GM18517 (cell line): Measurements from ENCODE around the gene POLE2.
"Not testable (repeated sequence)": the region's sequence is repeated elsewhere in the genome, so short reads cannot be mapped to it uniquely, and the experiment has no call there.

Experiments used
- ATAC-seq: cut with Tn5 transposase; IDR thresholded peaks from one replicate; pipeline ENCODE4 v1.9.1; 2021; ENCODE audit warnings: mild to moderate bottlenecking, moderate library complexity; ENCODE audit not compliant: unreplicated experiment

Gene POLE2, protein sequence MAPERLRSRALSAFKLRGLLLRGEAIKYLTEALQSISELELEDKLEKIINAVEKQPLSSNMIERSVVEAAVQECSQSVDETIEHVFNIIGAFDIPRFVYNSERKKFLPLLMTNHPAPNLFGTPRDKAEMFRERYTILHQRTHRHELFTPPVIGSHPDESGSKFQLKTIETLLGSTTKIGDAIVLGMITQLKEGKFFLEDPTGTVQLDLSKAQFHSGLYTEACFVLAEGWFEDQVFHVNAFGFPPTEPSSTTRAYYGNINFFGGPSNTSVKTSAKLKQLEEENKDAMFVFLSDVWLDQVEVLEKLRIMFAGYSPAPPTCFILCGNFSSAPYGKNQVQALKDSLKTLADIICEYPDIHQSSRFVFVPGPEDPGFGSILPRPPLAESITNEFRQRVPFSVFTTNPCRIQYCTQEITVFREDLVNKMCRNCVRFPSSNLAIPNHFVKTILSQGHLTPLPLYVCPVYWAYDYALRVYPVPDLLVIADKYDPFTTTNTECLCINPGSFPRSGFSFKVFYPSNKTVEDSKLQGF

DNA sequence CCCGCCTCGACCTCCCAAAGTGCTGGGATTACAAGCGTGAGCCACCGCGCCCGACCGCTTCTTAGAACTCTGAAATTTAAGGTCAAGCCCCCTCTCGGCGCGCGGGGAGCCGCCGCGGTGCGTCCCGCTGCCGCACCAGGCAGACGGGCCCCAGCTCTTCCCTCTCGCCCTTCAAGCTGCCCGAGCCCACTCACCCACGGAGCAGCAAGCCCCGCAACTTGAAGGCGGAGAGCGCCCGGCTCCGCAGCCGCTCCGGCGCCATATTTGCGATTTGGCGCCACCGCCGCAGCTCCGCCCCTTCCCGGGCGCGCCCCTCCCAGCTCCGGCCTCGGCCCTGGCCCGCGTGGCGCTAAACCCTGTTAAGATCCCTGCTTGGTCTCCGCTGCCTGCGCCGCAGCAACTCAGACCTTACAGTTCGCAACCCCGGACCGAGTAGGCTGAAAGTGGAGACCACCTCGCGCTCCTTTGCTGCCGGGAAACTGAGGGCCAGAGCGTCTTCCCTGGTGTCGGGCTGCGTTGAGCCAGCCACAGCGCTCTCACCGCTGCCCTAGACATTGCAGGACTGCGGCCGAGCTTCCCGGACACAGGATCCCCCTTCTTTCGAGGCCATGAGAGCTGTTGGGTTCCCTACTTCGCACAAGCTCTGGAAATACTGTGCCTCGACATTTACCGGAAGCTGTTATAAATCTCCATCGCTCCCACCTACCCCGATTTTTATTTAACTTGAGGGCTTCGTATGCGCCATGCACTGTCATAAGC is at the start of gene POLE2:
Gene POLE2, minus strand, starts transcription at position 273 of the 759 bp plus-strand sequence. Its CDS starts 11 bp downstream, at position 262.
- ATAC-seq, result peak; percentile 71

DNA sequence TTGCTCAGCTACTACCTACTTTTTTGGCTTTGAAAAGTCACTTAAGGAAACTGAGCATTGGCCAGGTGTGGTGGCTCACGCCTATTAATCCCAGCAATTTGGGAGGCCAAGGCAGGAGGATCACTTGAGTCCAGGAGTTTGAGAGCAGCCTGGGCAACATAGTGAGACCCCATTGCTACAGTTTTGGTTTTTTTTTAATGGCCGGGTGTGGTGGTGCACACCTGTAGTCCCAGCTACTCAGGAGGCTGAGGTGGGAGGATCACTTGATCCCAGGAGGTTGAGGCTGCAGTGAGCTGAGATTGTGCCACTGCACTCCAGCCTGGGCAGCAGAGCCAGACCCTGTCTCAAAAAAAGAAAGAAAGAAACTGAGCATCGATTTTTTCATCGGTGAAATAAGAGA is 47.7 kb upstream of the POLE2 start:
- not testable (repeated sequence) for ATAC-seq

DNA sequence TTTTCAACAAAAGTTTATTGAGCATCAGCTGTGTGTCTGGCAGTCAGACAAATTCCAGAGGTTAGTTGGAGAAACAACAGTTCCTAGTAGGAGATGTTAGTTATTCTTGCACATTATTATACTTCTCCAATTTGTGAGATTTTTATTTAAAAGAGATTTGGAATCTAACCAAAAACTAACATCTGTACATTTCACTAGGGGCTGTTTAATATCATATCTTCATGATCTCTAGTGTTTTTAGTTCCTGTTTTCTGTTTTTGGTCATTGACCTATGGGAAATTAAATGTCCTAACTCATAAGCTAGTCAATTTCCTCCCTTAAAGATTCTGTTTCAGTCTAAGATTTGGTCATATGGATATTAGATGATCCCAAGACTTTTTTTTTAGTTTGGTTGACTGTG is 45.8 kb upstream of the POLE2 start:
- no peak for ATAC-seq

DNA sequence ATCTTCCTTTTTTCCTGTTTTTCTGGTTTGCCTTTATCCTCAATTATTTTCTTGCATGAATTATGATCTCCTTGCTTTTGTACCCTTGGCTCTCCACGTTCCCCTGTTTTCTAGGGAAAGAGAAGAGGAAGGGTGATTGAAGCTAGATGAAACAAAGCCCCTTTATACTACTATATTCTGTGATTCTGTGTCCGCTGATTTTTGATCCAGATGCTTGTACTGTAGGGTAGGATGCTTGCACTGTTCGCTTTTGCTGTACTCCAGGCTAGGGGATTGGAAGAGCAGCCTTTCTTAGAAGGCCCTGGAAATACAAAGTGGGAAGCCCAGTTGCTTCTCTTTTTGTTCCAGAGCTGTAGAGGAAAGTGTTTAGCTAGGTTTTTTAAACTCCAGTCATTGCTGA is 44.9 kb upstream of the POLE2 start:
- ATAC-seq, result no peak

GRCh38 chr14:49727171-49727570 is 39.2 kb upstream of the POLE2 start:
- ATAC-seq, result no peak

- not testable (repeated sequence) for ATAC-seq
These were observed 33.9 kb upstream of the POLE2 start for GRCh38 chr14:49721733-49722435.

- ATAC-seq, result no peak
These were observed 32.7 kb upstream of the POLE2 start for GRCh38 chr14:49720744-49721143.

DNA sequence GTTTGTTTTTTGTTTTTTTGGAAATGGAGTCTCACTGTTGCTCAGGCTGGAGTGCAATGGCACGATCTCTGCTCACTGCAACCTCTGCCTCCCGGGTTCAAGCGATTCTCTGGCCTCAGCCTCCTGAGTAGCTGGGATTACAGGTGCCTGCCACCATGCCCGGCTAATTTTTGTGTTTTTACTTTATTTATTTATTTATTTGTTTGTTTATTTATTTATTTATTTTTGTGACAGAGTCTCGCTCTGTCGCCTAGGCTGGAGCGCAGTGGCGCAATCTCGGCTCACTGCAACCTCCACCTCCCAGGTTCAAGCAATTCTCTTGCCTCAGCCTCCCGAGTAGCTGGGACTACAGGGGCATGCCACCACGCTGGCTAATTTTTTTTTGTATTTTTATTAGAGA is 23.0 kb upstream of the POLE2 start:
- ATAC-seq, result not testable (repeated sequence)

- not testable (repeated sequence) for ATAC-seq
These were observed 16.5 kb upstream of the POLE2 start for GRCh38 chr14:49704471-49704870.

DNA sequence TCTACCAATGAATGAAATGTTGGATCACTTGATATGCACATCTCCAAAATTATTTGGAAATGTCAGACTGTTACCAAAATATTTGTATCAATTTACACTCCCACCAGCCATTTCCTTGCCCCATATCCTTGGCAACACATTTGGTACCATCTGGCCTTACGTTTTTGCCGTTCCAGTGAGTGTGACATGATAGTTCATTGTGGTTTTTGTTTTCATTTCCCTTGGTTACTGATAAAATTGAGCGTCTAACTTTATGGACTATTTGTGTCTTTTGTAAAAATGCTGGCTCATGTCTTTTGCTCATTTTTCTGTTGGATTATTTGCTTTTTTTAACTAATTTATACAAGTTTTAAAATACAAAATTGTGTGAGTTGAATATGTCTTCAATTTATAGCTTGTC is 16.0 kb upstream of the POLE2 start:
- ATAC-seq, result no peak

GRCh38 chr14:49702725-49703124 is 14.7 kb upstream of the POLE2 start:
- ATAC-seq, result no peak

DNA sequence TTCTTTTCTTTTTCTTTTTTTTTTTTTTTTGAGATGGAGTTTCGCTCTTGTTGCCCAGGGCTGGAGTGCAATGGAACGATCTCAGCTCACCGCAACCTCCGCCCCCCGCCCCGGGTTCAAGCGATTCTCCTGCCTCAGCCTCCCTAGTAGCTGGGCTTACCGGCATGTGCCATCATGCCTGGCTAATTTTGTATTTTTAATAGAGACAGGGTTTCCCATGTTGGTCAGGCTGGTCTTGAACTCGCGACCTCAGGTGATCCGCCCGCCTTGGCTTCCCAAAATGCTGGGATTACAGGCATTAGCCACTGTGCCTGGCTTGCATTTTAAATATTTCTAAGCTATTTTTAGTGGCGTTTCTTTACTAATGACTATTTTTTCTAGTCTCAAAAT is 5.7 kb upstream of the POLE2 start:
- ATAC-seq, result not testable (repeated sequence)

DNA sequence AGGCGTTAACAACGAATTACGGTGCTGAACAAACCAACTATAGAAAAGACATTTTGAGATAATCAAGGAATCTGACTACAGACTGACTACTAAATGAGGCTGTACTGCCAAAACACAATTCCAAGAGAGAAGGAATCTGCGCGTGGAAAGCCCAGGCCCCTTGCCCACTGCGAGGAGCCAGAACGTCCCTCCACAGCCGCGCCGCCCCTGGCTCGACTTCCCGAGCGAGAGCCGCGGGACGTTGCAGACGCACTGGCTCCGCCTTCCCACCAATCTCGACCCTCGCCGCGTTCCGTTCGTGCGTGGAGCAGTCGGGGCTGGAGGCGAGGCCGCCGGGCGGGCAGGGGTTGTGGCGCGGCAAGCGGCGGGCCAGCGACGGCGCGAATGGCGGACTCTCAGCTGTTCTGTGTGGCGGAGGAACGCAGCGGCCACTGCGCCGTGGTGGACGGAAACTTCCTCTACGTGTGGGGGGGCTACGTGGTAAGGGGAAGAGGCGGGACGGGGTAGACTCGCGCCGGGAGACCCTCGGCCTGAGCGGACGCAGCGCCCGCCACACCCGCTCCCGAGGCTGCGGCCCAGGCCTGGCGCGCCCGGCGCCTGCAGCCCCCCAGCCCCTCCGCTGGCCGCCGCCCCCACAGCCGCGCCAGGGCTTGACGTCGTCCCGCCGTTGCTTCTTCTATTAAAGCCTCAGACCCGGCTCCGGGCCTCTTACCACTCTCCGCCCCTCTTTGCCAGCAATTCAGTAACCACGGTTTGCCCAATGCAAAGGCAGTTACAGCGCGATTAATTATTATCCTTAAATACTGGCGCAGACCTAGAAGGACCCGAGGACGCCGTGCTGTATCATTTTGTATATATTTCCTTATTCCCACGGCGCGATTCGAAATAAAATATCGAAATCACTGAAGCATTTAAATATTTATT is 5.1 kb upstream of the POLE2 start, which contains the start of gene KLHDC1:
Gene KLHDC1, plus strand, starts transcription at position 310 of the 924 bp plus-strand sequence. Its CDS starts 75 bp downstream, at position 385.
- ATAC-seq, result peak; percentile 55

DNA sequence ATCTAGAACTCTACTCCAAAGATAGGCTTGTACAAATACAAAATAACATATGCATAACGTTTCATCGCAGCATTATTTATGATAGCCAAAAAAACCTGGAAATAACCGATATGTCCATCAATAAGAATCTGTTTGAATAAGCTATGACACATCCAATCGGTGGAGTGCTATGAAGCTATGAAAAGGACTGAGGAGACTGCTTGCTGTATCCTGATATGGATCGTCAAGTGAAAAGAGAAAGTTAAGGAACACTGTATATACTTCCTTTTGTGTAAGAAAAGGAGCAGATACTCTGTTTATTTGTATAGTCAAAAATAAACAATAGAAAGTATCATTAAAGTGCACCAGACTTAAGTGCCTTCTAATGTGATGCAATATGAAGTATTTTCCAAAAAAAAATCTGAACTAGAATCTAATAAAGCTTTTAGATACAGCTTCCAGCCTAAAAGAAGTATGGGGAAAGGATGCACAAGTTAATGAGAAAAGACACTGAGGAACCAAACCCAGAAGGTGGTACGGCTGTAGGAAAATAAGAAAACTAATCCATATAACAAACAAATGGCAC is 4.3 kb upstream of the POLE2 start:
- no peak for ATAC-seq

GRCh38 chr14:49691031-49691430 is 3.0 kb upstream of the POLE2 start:
- ATAC-seq, result no peak

- no peak for ATAC-seq
These were observed 652 bp upstream of the POLE2 start for GRCh38 chr14:49688701-49689030.

- no peak for ATAC-seq
These were observed 1.6 kb downstream of the POLE2 start for GRCh38 chr14:49686425-49686824.

GRCh38 chr14:49679271-49679670 is 8.7 kb downstream of the POLE2 start:
- no peak for ATAC-seq

DNA sequence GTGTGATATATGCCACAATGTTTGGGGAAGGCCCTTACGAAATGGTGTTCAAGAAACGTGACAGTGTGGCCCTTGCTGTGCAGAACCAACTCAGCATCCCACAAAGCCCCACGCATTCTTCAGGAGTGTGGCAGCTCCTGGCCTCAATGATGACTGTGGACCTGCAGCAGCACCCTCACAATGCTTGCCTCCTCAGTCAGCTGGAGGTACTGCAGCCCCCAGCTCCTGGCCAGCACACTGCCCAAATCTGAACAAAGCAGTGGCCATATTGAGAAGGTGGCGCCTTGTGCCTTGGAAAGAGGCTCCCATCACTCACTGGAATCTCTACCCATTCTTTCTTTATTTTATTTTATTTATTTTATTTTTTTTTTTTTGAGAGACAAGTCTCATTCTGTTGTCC is 10.4 kb downstream of the POLE2 start:
- ATAC-seq, result no peak

DNA sequence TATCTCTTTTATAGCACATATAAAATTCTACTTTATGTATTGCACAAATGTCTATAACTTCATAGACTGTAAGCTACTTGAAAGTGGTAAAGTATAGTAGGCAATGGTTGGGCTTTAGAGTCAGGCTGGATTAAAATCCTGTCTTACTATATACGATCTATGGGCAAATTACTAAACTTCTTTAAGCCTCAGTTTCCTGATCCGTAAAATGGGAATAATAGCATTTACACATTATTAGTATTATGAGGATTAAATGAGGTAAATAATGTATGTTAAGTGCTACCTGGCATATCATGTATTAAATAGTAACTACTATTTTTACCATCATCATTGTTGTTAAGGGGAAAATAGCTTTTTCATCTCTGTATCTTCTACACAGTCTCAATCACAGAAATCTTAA is 14.4 kb downstream of the POLE2 start:
- no peak for ATAC-seq
